Measurements from ENCODE around the gene OTOGL.

GRCh38 chr12:80277732-80278131 lies 178.4 kb downstream of the OTOGL start:
- TF ChIP-seq POLR2A (IDR thresholded peaks at IDR 0.05; ENCODE audit: extremely low read depth, insufficient read length) (no peak), MYC (IDR thresholded peaks at IDR 0.05; ENCODE audit: low read depth, low read length) (no peak), MAX (IDR thresholded peaks at IDR 0.05; ENCODE audit: low read depth, low read length) (no peak)
- TF ChIP-seq, protein P1, sequence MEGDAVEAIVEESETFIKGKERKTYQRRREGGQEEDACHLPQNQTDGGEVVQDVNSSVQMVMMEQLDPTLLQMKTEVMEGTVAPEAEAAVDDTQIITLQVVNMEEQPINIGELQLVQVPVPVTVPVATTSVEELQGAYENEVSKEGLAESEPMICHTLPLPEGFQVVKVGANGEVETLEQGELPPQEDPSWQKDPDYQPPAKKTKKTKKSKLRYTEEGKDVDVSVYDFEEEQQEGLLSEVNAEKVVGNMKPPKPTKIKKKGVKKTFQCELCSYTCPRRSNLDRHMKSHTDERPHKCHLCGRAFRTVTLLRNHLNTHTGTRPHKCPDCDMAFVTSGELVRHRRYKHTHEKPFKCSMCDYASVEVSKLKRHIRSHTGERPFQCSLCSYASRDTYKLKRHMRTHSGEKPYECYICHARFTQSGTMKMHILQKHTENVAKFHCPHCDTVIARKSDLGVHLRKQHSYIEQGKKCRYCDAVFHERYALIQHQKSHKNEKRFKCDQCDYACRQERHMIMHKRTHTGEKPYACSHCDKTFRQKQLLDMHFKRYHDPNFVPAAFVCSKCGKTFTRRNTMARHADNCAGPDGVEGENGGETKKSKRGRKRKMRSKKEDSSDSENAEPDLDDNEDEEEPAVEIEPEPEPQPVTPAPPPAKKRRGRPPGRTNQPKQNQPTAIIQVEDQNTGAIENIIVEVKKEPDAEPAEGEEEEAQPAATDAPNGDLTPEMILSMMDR (IDR thresholded peaks at IDR 0.05; ENCODE audit: low read depth, low read length), result no peak
